ENCODE measurements around the gene PCDHGA9. TPM values are rescaled to one million over a fixed set of nuclear protein-coding genes. Genes with fewer than 3 reads are reported as not detected.

The PCDHGA9 gene
- total and polyA plus RNA-seq, 2 of the 8 experiments (the other 6 are each of a cell fraction or from before 2014, with no cell fraction given) = 0.79 to 1.1 TPM

DNA sequence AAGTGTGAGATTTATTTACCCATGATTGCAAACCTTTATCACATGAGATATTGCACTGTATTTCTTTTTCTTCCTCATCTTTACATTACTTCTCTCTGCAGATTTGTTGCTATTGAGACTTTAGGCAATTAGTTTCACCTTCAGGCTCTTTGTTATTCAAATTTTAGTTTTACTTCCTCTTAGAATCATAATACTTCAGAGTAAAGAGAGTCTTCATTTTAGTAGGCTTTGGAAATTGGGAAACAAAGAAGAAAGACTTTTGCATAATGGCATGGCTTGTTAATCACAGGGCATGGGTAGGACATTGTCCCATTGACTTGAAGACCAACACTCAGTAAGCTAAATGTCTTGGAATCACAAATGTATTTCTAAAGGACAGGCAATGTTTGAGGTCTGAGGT, 39.9 kb upstream of the PCDHGA9 start:
- FAIRE-seq (no peak), DNase-seq (ENCODE audit: low read depth in 1 of 2, low spot score in 2 of 2) (no peak)
- Histone ChIP-seq H3K23me2 (ENCODE audit: low read depth, low read length) (no peaks in the 10 kb centered on the region), H3K9me3 (ENCODE audit: insufficient read depth in 2 of 2, low read depth in 1 of 2, low read length in 1 of 2) (peaks cover 43 to 51% of the 10 kb centered on the region in 2 experiments), H2BK12ac (ENCODE audit: low read depth, low read length) (no peak overlapping the region), H3K9ac (replicated peaks in 1 of 4; ENCODE audit: extremely low read depth in 1 of 4, low read depth in 3 of 4, low read length in 3 of 4) (no peak overlapping the region), H2BK120ac (replicated peaks; ENCODE audit: low read depth, low read length) (no peak overlapping the region), H4K5ac (ENCODE audit: insufficient read length, low read depth, low read length) (no peak overlapping the region), H2AFZ (ENCODE audit: low read length) (no peak overlapping the region), H3K36me3 (ENCODE audit: control insufficient read depth in 2 of 4, insufficient read depth in 4 of 4, low read length in 3 of 4) (peaks cover 0 to 8% (median 3%) of the 10 kb centered on the region in 4 experiments; a peak in 3 of 8 replicates), H3K4me2 (ENCODE audit: insufficient read depth in 1 of 2, low read depth in 2 of 2, low read length in 2 of 2) (no peak overlapping the region), H3K14ac (ENCODE audit: insufficient read length) (no peak overlapping the region), H3K23ac (ENCODE audit: insufficient read length) (no peak overlapping the region), H3K4me3 (ENCODE audit: extremely low read depth in 1 of 4, insufficient read depth in 2 of 4, low read depth in 3 of 4, low read length in 4 of 4) (peak overlapping the region in 1 of 4 experiments; percentile 40; a peak in 1 of 8 replicates), H3K79me1 (ENCODE audit: low read depth, low read length) (no peaks in the 10 kb centered on the region), H3K79me2 (ENCODE audit: control insufficient read depth in 1 of 2, insufficient read depth in 2 of 2, low read length in 2 of 2) (no peaks in the 10 kb centered on the region), H3K4ac (replicated peaks; ENCODE audit: insufficient read length, low read depth, low read length) (no peak overlapping the region), H3K4me1 (replicated peaks in 1 of 4; ENCODE audit: control insufficient read depth in 3 of 4, insufficient read depth in 4 of 4, low read length in 3 of 4) (peaks cover 0 to 3% (median under 1%) of the 10 kb centered on the region in 4 experiments; a peak in 1 of 7 replicates), H2BK5ac (ENCODE audit: low read depth, low read length) (no peak overlapping the region), H2BK15ac (ENCODE audit: low read length) (no peak overlapping the region), H2BK20ac (ENCODE audit: low read length) (no peak overlapping the region), H4K8ac (ENCODE audit: extremely low read depth, insufficient read depth, low read length) (no peak overlapping the region), H3K56ac (replicated peaks; ENCODE audit: insufficient read length, low read depth, low read length) (no peak overlapping the region), H3K18ac (ENCODE audit: extremely low read depth, low read length) (no peak overlapping the region), H3K27ac (ENCODE audit: low read depth, low read length) (no peak overlapping the region), H2AK5ac (ENCODE audit: low read depth, low read length) (no peak overlapping the region), H4K20me1 (replicated peaks in 1 of 2; ENCODE audit: control insufficient read depth in 1 of 2, insufficient read depth in 2 of 2, low read length in 2 of 2) (no peaks in the 10 kb centered on the region), H4K91ac (replicated peaks; ENCODE audit: insufficient read length, low read length) (no peak overlapping the region), H3K27me3 (replicated peaks in 1 of 4; ENCODE audit: control insufficient read depth in 3 of 4, extremely low read depth in 1 of 4, insufficient read depth in 3 of 4, low read length in 3 of 4) (no peaks in the 10 kb centered on the region)
- CTCF ChIA-PET (ENCODE audit: partially characterized antibody) = interaction anchor here (0.9 to 1.6 kb wide), 6 partner anchors 8 to 175 kb away, joined by 3 to 7 read pairs (median 4); partner anchors contain the start of genes PCDHGA2 and PCDHGB1
- POLR2A ChIA-PET (ENCODE audit: partially characterized antibody) = no interaction called here
- TF ChIP-seq BCL11A (IDR thresholded peaks at IDR 0.05; ENCODE audit: low read depth in 2 of 2, low read length in 2 of 2) (no peak), TAF1 (IDR thresholded peaks at IDR 0.05; ENCODE audit: low read depth, low read length) (no peak), USF2 (IDR thresholded peaks at IDR 0.05; ENCODE audit: low read length) (no peak), TEAD4 (IDR thresholded peaks at IDR 0.05; ENCODE audit: low read depth, low read length) (no peak), TAF7 (optimal IDR thresholded peaks at IDR 0.05; ENCODE audit: borderline replicate concordance, low read depth, low read length) (no peak), BRCA1 (IDR thresholded peaks at IDR 0.05; ENCODE audit: low read depth, low read length) (no peak), TBP (IDR thresholded peaks at IDR 0.05; ENCODE audit: low read depth, low read length) (no peak), CBX8 (IDR thresholded peaks at IDR 0.05; ENCODE audit: borderline replicate concordance, low read depth, low read length) (no peak), RAD21 (IDR thresholded peaks at IDR 0.05 in 1 of 2, conservative IDR thresholded peaks at IDR 0.05 in 1 of 2; ENCODE audit: low read depth in 2 of 2, low read length in 2 of 2) (no peak), KDM5A (IDR thresholded peaks at IDR 0.05; ENCODE audit: low read length) (no peak), SP4 (IDR thresholded peaks at IDR 0.05; ENCODE audit: low read length) (no peak), GTF2F1 (IDR thresholded peaks at IDR 0.05; ENCODE audit: borderline replicate concordance, low read depth, low read length) (no peak)
- TF ChIP-seq, protein P1, sequence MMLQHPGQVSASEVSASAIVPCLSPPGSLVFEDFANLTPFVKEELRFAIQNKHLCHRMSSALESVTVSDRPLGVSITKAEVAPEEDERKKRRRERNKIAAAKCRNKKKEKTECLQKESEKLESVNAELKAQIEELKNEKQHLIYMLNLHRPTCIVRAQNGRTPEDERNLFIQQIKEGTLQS (IDR thresholded peaks at IDR 0.05; ENCODE audit: insufficient read depth, low read depth, low read length) = no peak

Data from H1 (cell line).